Esophagus (tissue), 2 donors: ENCODE measurements around the gene ACLY. TPM values are rescaled to one million over a fixed set of nuclear protein-coding genes. Genes with fewer than 3 reads are reported as not detected.
A peak's percentile ranks its signal among the peaks of the same experiment; 100 is the strongest.

Experiments
- H3K27ac ChIP-seq, 2 donors: one replicate each; pipeline ENCODE4 v1.5.1; 2013; ENCODE audit warnings: low read depth in 2 of 2, mild to moderate bottlenecking in 2 of 2, inconsistent platforms in 1 of 2, low read length in 1 of 2, moderate library complexity in 1 of 2
- H3K27me3 ChIP-seq, 2 donors: one replicate each; pipeline ENCODE4 v1.6.1; 2013; ENCODE audit warnings: low read length in 2 of 2, control low read depth in 1 of 2, mild to moderate bottlenecking in 1 of 2; ENCODE audit not compliant: insufficient read depth in 2 of 2, control insufficient read depth in 1 of 2
- H3K36me3 ChIP-seq, 2 donors: one replicate each; pipeline ENCODE4 v1.6.1; 2013; ENCODE audit warnings: low read length in 1 of 2; ENCODE audit not compliant: control insufficient read depth in 2 of 2, insufficient read depth in 2 of 2
- H3K4me1 ChIP-seq, 2 donors: one replicate each; pipeline ENCODE4 v1.6.1; 2013; ENCODE audit warnings: low read length in 1 of 2; ENCODE audit not compliant: control insufficient read depth in 2 of 2, insufficient read depth in 2 of 2
- H3K4me3 ChIP-seq, 2 donors: one replicate each; pipeline ENCODE4 v1.5.1; 2013; ENCODE audit warnings: low read length in 2 of 2, mild to moderate bottlenecking in 2 of 2, low read depth in 1 of 2, moderate library complexity in 1 of 2
- H3K9me3 ChIP-seq, 2 donors: one replicate each; pipeline ENCODE4 v1.6.1; 2013; ENCODE audit warnings: mild to moderate bottlenecking in 2 of 2, low read depth in 1 of 2, low read length in 1 of 2, moderate library complexity in 1 of 2; ENCODE audit not compliant: control insufficient read depth in 2 of 2, insufficient read depth in 1 of 2
- WGBS, 2 donors: extraction: QIAGEN DNeasy Blood & Tissue Kit; methylation state at CpG; one replicate each; pipeline ENCODE4 v1.1.7; 2013; 5-methylcytosine and 5-hydroxymethylcytosine counted together
- polyA plus RNA-seq, 2 donors: library from polyadenylated mRNA; stranded (reverse); fragments of 200-250 nt; gene quantifications; one replicate each; pipeline ENCODE4 v1.2.3, GENCODE V29; 2013
- donor health status: healthy with polysubstance abuse.
- donor health status: Bipolar disorder and iron deficiency.

ACLY gene
- polyA plus RNA-seq, 2 donors: 16.4 to 27.1 TPM

DNA sequence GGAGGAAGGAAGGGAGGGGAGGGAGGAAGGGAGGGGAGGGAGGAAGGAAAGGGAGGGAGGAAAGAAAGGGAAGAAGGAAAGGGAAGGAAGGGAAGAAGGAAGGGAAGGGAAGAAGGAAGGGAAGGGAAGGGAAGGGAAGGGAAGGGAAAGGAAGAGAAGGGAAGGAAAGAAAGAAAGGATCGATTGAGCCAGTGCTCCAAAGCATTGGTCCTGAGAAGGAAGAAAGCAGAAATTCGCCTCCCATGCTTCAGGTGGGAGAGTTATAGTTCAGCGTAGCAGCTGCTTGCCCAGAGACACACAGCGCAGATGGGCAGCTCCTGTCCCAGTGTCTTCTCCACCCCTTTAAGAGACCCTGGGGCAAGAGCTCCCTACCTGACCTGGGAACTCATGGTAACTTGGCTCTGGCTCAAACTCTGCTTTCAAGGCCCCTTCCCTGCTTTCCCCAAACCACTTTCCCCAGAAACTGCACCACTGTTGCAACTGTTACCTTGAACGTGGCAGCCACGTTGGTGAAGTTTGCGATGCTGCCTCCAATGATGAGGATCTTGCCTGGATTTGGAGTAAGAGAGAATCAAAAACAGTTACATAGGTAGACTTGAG, 14.4 kb downstream of the ACLY start:
- no peaks in the 10 kb centered on the region for H3K9me3 ChIP-seq
- peaks cover 17 to 62% of the 10 kb centered on the region in 2 donors for H3K36me3 ChIP-seq
- no peaks in the 10 kb centered on the region for H3K27me3 ChIP-seq
- peaks cover 0 to 2% of the 10 kb centered on the region in 2 donors for H3K4me1 ChIP-seq
- 92 to 96% methylated on average over 7 of the region's 7 CpGs for WGBS, 2 donors
- H3K27ac ChIP-seq: no peak overlapping the region
- no peak overlapping the region for H3K4me3 ChIP-seq

DNA sequence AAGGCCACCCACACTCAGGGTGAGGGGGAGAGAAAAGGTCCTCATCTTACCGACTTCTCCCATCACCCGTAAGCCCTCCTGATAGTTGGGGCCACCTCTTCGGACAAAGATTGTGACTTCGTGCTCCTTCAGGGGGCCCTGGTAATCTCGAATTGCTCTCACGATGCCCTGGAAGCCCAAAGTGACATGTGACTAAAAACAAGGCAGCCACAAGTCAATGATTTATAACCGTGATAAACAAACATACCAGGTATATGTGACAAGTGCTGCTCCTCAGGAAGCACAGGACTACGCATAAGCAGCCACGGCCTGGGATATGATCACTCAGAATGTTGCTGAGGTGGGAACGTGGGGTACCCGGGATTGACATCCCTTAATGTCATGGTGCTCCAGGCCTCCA, 17.1 kb downstream of the ACLY start:
- Histone ChIP-seq H3K27me3 (no peaks in the 10 kb centered on the region), H3K4me3 (no peak overlapping the region), H3K36me3 (peaks cover 16 to 54% of the 10 kb centered on the region in 2 donors), H3K4me1 (no peaks in the 10 kb centered on the region), H3K27ac (no peak overlapping the region), H3K9me3 (no peaks in the 10 kb centered on the region)
- 87 to 91% methylated on average over 10 to 11 of the region's 11 CpGs for WGBS, 2 donors

DNA sequence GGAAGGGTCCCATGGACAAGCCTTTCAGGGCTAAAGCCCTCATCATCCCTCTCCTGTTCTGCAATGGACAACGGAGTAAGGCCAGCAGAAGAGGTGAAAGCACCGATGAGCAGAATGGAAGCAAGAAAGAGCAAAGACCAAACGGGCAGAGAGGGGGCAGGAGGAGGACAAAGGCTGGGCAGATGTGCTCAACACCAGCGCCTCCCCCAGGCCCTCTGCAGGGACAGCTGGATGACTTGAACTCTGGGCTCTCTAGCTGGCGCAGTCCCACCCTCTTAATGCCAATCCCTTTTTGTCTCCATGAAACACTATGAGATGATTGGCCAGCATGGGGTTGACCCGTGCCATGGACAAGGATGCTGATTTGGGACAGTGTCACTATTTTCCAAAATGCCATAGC, 22.0 kb downstream of the ACLY start:
- 95% methylated on average over 6 of the region's 6 CpGs for WGBS, 2 donors
- Histone ChIP-seq H3K4me3 (no peak overlapping the region), H3K27me3 (no peaks in the 10 kb centered on the region), H3K27ac (no peak overlapping the region), H3K9me3 (no peaks in the 10 kb centered on the region), H3K36me3 (peaks cover 23 to 59% of the 10 kb centered on the region in 2 donors), H3K4me1 (no peaks in the 10 kb centered on the region)

DNA sequence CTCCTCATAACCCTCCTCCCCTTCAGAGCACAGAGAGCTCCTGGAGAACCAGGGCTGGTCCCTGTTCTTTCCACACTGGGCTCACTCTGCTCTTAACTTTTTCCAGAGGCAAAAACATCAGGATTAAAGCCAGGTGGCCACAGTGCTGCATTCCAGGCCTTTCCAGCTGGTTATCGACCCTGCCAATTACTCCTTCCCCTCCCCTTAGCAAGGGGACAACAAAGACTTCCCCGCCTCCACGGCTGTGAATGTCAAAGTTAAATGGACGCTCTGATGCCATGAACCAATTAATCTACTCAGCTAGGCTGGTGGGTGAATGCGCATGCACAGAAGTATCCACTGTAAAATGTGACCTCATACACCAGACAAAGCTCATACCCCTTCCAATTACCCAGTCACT, 23.1 kb downstream of the ACLY start:
- Histone ChIP-seq H3K4me1 (no peaks in the 10 kb centered on the region), H3K27me3 (no peaks in the 10 kb centered on the region), H3K27ac (peak overlapping the region in 1 of 2 donors; percentile 54), H3K4me3 (no peak overlapping the region), H3K36me3 (peaks cover 30 to 56% of the 10 kb centered on the region in 2 donors), H3K9me3 (no peaks in the 10 kb centered on the region)
- 47 to 68% methylated on average over 5 of the region's 5 CpGs for WGBS, 2 donors

DNA sequence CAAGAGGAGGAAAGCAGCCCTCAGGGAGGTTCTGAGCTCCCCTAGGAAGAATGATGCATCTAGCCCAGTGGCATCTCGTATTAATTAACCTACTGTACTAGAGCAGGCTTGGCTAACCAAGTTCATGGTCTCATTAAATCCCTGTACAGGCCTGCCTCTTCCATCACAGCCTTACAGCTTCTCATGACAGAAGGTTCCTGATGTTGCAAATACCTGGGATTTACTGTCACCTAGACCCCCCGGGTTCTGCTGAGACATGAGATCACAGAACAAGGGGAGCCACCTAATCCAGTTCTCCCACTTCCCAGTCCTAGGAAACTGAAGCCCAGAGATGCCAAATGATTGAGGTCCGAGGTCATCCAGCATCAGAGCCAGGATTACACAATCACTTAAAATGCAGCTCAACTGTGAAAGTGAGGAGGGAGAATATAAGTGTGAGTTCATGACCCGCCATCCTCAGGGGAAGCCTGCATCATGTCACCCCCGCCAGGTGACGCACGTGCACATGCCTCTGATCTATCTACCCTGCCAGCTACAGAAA, 23.9 kb downstream of the ACLY start:
- Histone ChIP-seq H3K9me3 (no peaks in the 10 kb centered on the region), H3K27me3 (no peaks in the 10 kb centered on the region), H3K27ac (peak overlapping the region in 1 of 2 donors; percentile 54), H3K36me3 (peaks cover 30 to 56% of the 10 kb centered on the region in 2 donors), H3K4me1 (no peaks in the 10 kb centered on the region), H3K4me3 (no peak overlapping the region)
- WGBS, 2 donors: 55% methylated on average over 7 of the region's 7 CpGs

DNA sequence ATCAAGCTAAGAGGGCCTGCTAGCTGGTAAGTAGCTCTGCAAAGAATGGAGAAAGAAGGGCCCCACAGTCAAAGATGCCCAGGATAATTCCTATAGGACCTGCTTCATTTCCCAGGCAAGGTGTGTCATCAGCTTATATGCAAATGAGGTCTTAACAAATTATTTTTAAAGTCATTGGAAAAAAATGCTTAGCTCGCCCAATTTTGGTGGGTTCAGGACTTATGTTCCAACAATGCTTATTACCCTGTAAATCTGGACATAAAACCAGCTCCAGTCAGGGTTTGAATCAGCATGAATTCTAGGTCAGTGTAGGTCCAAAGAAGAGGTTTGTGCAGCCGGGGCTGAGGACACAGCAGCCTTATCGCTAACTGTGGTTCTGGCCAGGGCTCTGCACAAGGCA, 25.4 kb downstream of the ACLY start:
- WGBS, 2 donors: 80 to 85% methylated on average over 3 of the region's 3 CpGs

DNA sequence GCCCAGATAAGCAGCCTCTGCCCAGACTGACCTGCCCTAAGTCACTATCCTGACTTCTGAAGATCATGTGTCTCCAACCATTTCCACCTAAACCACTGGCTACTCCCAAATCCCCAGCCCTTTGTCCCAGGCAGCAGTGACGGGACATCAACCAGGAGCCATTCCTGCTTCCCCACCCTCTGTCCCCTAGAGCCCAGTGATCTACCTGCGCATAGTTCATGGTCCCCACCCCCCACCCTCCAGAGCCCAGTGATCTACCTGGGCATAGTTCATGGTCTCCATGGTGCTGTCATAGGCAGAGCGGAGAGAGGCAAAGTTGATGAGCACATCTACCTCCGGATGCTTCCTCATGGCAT, 26.8 kb downstream of the ACLY start:
- Histone ChIP-seq H3K36me3 (peaks cover 30 to 55% of the 10 kb centered on the region in 2 donors), H3K9me3 (no peaks in the 10 kb centered on the region), H3K4me3 (no peak overlapping the region), H3K4me1 (no peaks in the 10 kb centered on the region), H3K27ac (no peak overlapping the region), H3K27me3 (no peaks in the 10 kb centered on the region)
- WGBS, 2 donors: 96 to 98% methylated on average over 4 of the region's 4 CpGs

More for the DNA sequence above, 25.4 kb downstream of the ACLY start:
- Histone ChIP-seq H3K36me3 (peaks cover 30 to 51% of the 10 kb centered on the region in 2 donors), H3K27ac (no peak overlapping the region), H3K27me3 (no peaks in the 10 kb centered on the region), H3K4me3 (no peak overlapping the region), H3K9me3 (no peaks in the 10 kb centered on the region), H3K4me1 (no peaks in the 10 kb centered on the region)

DNA sequence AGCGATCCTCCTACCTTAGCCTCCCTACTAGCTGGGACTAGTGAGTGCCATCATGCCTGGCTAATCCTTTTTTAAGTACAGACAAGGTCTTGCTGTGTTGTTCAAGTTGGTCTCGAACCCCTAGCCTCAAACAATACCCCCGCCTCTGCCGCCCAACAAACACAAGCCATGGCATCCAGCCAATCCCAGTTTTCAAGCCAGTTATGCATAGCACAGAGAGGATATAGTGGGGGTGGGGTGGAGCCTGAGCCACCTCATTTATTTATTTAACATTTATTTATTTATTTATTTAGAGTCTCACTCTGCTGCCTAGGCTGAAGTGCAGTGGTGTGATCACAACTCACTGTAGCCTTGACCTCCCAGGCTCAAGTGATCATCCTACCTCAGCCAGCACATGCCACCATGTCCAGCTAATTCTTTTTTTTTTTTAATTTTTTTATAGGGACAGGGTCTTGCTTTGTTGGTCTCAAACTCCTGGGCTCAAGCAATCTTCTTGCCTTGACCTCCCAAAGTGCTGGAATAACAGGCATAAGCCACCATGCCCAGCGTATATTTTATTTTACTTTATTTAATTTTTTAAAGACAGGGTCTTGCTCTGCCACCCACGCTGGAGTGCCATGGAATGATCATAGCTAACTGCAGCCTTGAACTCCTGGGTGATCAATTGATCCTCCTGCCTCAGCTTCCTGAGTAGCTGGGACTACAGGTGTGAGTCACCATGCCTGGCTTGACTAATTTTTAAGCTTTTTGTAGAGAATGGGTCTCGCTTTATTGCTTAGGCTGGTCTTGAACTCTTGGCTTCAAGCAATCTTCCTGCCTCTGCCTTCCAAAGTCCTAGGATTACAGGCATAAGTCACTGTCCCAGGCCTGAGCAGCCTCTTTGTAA, 27.4 kb downstream of the ACLY start:
- Histone ChIP-seq H3K9me3 (no peaks in the 10 kb centered on the region), H3K36me3 (peaks cover 27 to 49% of the 10 kb centered on the region in 2 donors), H3K4me1 (no peaks in the 10 kb centered on the region), H3K4me3 (no peak overlapping the region), H3K27ac (no peak overlapping the region), H3K27me3 (no peaks in the 10 kb centered on the region)
- WGBS, 2 donors: 94 to 96% methylated on average over 7 of the region's 7 CpGs

DNA sequence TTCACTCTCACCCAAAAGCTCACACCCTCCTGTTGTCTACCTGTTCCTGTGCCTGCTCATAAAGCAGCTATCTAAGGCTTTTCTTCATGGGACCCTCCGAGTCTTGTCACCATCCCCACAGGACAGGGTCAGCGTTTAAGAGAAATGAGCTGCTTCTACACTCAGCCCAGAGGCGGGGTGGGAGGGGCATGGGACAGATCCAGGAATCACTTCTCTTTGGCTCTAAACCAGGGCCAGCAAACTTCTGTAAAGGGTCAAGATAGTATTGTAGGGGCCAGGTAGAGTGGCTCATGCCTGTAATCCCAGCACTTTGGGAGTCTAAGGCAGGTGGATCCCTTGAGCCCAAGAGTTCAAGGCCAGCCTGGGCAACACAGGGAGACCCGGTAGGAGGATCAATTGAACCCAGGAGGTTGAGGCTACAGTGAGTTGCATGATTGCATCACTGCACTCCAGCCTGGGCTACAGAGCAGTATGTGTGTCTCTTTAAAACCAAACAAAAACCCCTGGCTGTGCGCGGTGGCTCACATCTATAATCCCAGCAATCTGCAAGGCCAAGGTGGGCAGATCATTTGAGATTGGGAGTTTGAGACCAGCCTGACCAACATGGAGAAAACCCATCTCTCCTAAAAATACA, 30.3 kb downstream of the ACLY start:
- Histone ChIP-seq H3K27me3 (no peaks in the 10 kb centered on the region), H3K9me3 (no peaks in the 10 kb centered on the region), H3K36me3 (peaks cover 24 to 43% of the 10 kb centered on the region in 2 donors), H3K4me1 (no peaks in the 10 kb centered on the region), H3K27ac (no peak overlapping the region), H3K4me3 (no peak overlapping the region)
- 86 to 92% methylated on average over 6 of the region's 6 CpGs for WGBS, 2 donors
